GM18873 (cell line): Measurements from ENCODE around the gene TNFSF11.

Experiments used
- ATAC-seq: cut with Tn5 transposase; IDR thresholded peaks from one replicate; pipeline ENCODE4 v1.9.1; 2021; ENCODE audit warnings: mild to moderate bottlenecking, moderate library complexity, moderate number of reproducible peaks; ENCODE audit not compliant: unreplicated experiment, low FRiP score

Gene TNFSF11, protein sequence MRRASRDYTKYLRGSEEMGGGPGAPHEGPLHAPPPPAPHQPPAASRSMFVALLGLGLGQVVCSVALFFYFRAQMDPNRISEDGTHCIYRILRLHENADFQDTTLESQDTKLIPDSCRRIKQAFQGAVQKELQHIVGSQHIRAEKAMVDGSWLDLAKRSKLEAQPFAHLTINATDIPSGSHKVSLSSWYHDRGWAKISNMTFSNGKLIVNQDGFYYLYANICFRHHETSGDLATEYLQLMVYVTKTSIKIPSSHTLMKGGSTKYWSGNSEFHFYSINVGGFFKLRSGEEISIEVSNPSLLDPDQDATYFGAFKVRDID

DNA sequence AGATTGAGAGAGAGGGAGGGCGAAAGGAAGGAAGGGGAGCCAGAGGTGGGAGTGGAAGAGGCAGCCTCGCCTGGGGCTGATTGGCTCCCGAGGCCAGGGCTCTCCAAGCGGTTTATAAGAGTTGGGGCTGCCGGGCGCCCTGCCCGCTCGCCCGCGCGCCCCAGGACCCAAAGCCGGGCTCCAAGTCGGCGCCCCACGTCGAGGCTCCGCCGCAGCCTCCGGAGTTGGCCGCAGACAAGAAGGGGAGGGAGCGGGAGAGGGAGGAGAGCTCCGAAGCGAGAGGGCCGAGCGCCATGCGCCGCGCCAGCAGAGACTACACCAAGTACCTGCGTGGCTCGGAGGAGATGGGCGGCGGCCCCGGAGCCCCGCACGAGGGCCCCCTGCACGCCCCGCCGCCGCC lies at the start of gene TNFSF11:
Gene TNFSF11, plus strand, starts transcription at position 142 of the 400 bp plus-strand sequence. Its CDS starts 152 bp downstream, at position 294.
- ATAC-seq, result no peak

DNA sequence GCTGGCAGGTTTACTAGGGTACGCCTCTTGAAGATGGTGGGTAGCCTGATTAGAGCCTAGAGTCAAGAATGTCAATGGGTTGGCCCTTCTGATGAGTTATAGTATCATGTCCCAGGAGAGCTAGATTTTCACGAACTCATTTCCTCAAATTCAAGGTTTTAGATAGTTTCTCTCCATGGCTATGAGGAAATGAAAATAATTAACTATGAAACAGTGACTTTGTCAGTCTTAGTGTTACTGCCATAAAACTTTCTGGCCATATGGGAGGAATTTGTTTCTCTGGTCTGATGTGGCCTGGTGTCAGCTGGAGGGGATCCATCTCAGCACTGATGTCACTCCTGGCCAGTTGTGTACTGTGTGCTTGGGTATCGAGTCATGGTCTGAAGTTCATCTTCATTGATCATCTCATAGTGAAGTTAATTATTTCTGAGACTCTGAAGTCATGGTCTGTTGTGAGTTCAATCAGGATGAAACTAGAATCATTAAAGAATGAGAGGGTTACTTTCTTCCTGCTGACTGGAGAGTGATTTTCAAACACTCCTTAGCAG lies 49.4 kb upstream of the TNFSF11 start:
- peak; percentile 59 for ATAC-seq

DNA sequence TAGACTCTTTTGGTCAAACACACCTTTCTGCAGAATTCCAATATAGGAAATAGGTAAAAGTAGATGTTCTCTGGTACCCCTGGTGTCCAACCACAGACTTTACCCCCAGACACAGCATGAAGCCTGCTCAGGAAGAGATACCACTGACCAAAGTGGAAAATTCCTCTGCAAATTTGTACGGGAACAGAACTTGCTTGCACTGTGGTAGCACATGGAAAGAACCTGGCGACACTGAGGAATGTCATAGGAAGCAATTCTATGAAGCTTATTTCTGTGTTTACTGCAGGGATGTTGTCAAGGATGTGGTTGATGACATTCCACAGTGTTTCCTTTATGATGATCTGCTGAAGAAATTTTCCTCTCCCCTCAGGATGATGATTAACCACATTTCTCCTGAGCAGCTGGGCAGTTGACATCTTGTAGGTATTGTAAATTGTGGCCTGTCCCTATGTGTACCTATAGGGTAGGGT lies 48.9 kb upstream of the TNFSF11 start:
- no peak for ATAC-seq

DNA sequence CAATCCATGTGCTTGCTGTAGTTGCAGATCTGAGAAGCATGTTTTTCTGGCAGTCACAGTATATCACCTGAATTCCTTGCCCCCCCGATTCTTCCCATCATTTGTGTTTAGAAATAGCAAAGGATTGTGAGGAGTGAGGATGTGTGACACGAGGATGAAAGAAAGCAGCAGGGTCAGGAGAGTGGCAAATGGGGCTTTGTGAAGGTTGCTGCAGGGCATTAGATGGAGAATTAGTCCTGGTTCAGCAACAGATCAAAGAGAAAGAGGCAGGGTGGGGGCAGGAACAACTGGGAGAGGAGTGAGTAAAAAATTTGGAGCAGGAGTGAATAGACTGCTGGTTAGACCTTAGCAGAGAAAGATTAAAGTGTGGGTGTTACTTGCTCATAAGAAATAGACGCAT lies 47.7 kb upstream of the TNFSF11 start:
- no peak for ATAC-seq

GRCh38 chr13:42526804-42527203 lies 47.1 kb upstream of the TNFSF11 start:
- no peak for ATAC-seq

DNA sequence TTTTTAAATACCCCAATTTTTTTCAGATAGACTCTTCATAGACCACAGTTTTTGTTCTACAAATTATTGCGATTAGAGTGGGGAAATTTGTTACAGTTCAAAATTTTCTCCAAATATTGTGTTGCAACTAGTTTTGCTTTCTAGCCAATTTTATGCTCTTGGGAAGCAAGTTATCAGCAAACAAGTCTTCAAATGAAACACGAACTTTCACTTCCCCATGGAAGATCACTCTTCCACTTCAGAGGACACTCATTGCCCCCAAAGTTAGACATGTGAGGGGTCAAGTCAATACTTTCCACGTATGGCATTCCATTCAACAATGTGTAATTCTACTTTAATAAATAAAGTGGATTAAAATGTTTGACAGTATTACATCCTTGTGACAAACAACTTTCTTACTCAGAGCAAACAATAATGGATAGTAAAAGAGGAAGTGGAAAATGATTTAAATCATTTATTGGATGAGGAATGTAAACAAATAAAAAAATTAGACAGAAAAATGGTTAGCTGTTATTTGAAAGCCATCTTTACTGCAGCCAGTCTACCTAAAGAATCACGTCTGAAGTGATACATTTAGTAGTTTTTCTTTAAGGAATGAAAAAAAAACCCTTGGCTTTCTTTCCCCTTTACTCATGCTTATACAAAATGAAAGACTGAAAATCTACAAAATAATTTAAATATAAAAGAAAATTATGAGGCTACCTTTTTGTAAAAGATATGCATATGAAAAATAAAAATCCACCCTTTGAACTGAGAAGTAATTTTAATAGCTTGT lies 41.2 kb upstream of the TNFSF11 start:
- ATAC-seq, result no peak

- ATAC-seq, result no peak
These were observed 40.7 kb upstream of the TNFSF11 start for GRCh38 chr13:42533336-42533591.

DNA sequence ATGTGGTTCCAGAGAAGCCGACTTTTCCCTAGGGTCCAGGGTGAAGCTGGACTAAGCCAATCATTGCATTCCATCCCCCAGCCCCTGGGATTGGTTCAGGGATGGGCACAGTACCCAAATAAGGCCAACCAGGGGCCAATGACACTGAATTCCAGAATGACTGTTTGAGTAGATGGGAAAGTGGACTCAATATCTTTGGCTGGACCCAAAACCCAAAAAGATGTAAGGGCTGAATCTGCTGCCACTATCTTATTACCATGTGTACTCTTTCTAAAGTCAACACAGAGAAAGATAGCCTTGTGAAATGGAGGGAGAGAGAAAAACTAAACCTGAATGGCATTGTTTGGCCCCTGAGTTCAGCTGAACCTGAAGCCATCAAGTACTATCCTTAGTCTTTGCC lies 39.2 kb upstream of the TNFSF11 start:
- ATAC-seq, result no peak

DNA sequence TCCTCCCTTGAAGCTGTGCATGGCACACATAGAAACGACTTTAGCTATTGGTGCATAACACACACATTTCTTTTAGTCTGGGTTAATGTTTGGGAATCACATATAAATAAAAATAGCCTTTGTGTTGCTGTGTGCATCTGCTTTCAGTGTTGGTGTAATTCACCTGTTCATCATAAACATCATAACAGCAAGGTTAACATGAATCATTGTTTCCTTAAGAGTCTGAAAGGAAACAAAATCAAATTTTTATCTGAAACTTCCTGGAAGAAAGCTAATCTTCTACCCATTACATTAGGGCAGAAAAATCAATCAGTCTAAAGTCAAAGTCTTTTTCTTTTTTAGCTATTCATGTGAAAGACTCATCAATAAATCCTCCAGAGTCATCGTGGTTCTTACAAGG lies 35.0 kb upstream of the TNFSF11 start:
- ATAC-seq, result no peak

GRCh38 chr13:42539670-42540069 lies 34.3 kb upstream of the TNFSF11 start:
- ATAC-seq, result no peak

GRCh38 chr13:42543215-42543797 lies 30.6 kb upstream of the TNFSF11 start:
- no peak for ATAC-seq

- no peak for ATAC-seq
These were observed 29.6 kb upstream of the TNFSF11 start for GRCh38 chr13:42544246-42544926.

DNA sequence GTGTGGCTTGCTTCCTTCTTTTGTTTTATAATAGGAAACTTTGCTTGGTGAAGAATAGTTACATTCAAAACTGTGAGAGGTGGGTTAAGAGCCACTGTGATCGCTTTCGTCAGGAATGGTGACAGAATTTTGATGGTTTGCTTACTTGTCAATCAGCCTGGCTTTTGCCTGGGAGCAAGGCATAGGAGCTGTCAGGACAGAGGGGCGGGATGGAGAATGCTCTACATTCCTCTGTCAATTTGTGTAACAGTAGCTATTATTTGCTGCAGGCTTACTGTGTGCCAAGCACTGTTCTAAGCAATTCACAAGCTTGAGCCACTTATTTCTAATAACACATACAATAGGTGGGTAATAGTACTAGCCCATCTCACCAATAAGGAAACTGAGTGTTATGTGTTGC lies 28.1 kb upstream of the TNFSF11 start:
- ATAC-seq, result no peak

DNA sequence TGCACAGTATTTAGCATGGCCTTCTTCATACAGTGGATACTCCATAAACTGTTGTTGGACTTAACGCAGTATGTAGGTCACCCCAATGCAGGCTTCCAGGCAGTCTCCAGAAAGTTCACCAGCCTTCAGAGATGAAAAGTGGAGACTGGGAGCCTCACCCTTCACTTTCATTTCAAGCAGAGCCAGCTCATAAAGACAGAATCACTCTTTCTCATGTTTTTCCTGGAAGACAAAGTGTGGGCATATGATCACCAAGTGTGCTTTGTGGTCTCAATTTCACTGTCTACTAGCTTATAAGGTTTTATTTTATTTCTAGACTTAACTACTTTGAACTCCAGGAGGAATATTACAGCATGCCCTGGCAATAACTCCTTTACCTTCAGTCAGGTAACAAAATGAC lies 26.3 kb upstream of the TNFSF11 start:
- ATAC-seq, result no peak

DNA sequence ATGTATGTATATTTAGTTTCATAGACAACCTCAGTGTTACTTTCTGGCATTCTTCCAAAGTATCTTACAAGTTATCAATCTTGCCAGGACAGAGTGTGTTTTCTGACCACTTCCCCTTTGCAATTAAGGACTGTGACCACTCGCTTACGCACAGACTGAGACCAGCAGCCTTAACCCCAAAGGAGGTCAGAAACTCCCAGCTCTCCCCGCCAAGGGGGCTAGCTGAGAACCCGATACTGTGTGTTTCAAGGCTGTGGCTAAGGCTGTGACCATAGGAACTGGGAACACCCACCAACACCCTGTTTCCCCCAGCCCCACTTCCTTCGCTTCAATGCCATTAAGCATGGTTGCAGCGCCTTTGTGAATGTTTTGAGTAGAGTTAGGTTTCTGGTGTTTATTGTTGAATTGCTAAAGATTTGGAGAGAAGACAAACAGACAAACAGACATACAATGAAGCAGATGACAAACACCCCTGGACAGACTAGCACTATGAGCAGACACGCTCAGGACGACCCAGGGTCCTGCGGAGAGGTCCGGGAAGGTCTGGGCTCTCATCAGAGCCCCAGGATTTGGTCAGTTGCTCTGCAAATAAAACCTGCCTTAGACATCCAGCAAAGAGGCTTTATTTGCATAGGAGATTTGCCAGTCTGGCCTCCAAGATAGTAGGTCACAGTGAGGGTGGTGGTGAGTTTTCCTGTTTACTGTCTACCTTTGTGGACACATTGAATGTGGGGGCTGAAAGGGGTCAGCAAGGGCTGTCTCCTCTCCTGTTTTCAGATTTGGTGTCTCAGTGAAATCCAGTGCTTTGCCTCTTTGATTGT lies 25.0 kb upstream of the TNFSF11 start:
- ATAC-seq, result peak; percentile 86

GRCh38 chr13:42549552-42549936 lies 24.4 kb upstream of the TNFSF11 start:
- ATAC-seq, result no peak

DNA sequence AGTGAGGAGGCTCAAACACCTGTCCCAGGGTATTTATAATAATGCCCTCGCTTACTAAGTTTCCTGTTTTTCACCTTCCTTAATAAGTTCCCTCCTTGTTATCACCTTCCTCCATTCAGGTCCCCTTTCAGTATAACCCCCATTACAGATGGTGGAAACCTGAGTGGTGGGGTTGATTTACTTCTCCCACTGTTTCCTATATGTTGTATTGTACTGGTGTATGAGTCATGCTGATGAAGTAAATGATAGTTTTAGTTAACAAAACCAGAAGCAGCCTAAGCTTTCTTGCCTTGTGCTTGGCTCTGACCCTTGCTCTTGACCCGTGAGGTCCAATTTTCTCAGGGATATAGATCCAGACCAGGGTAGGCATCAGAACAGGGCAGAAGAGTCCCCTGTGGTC lies 22.3 kb upstream of the TNFSF11 start:
- no peak for ATAC-seq

GRCh38 chr13:42553098-42554046 lies 20.6 kb upstream of the TNFSF11 start:
- no peak for ATAC-seq

DNA sequence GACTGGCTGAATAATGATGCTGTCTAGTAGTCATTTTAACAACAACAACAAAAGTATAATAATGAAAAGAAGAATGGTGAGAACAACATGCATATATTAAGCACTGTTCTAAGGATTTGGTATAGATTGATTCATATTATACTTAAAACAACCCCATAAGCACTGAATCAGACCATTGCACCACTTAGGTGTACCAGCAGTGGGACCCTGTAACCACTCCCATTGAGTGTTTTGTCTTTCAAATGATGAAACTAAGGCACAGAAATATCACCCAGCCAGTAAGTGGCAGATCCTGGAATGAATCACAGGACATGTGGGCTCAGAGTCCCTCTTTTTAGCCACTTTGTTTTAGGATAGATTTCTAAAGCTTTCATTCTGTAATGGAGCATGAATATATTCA lies 14.9 kb upstream of the TNFSF11 start:
- no peak for ATAC-seq
